Tibial nerve (tissue), 4 donors: ENCODE measurements around the gene MBD3. TPM values are rescaled to one million over a fixed set of nuclear protein-coding genes. Genes with fewer than 3 reads are reported as not detected.

Experiments used
- DNase-seq, 2 donors: peaks; one replicate each; pipeline ENCODE4 v3.0.0-alpha.2; 2019; ENCODE audit warnings: low spot score in 2 of 2
- H3K27ac ChIP-seq, 4 donors: fragments of 200-600 bp; sonication (generic) in 3 of 4; one replicate each; pipeline ENCODE4 v1.5.1; 2017 to 2019; ENCODE audit warnings: mild to moderate bottlenecking in 1 of 4
- H3K27me3 ChIP-seq, 2 donors: fragments of 200-600 bp; sonication (generic) in 1 of 2; one replicate each; pipeline versions ENCODE4 v1.5.1 to v1.6.0; 2017 to 2019
- H3K36me3 ChIP-seq, 3 donors: fragments of 200-600 bp; sonication (generic); one replicate each; pipeline ENCODE4 v1.5.1; 2018 to 2019
- H3K4me1 ChIP-seq, 4 donors: fragments of 200-600 bp; sonication (generic) in 3 of 4; one replicate each; pipeline ENCODE4 v1.5.1; 2017 to 2019
- H3K4me3 ChIP-seq, 4 donors: fragments of 200-600 bp; sonication (generic) in 3 of 4; one replicate each; pipeline ENCODE4 v1.5.1; 2017 to 2019; ENCODE audit warnings: mild to moderate bottlenecking in 1 of 4, moderate library complexity in 1 of 4
- H3K9me3 ChIP-seq, 4 donors: fragments of 200-600 bp; sonication (generic) in 3 of 4; one replicate each; pipeline ENCODE4 v1.5.1; 2017 to 2019
- CTCF ChIP-seq, 5 experiments: fragments of 200-600 bp in 3 of 5; fragments of 450-650 bp in 2 of 5; sonication (generic) in 3 of 5; IDR thresholded peaks; one replicate each; pipeline ENCODE4 v1.5.1; 2016 to 2019; ENCODE audit warnings: antibody characterized with exemption in 5 of 5, mild to moderate bottlenecking in 3 of 5, moderate library complexity in 2 of 5
- EP300 ChIP-seq, 2 donors: sonication (generic); formaldehyde crosslinking; IDR thresholded peaks; one replicate each; pipeline ENCODE4 v1.6.1; 2017; ENCODE audit warnings: antibody characterized with exemption in 2 of 2, mild to moderate bottlenecking in 1 of 2
- POLR2A ChIP-seq, 2 donors: fragments of 450-650 bp; IDR thresholded peaks; one replicate each; pipeline ENCODE4 v1.6.1; 2017; ENCODE audit warnings: antibody characterized with exemption in 2 of 2, mild to moderate bottlenecking in 2 of 2, moderate library complexity in 2 of 2
- WGBS, 2 donors: methylation state at CpG; one replicate each; pipeline ENCODE4 v1.1.5; 2018; 5-methylcytosine and 5-hydroxymethylcytosine counted together
- total RNA-seq, 4 donors: library from RNA; depleted of rRNA; stranded (reverse); fragments of >200 nt; gene quantifications; one replicate each; pipeline ENCODE4 v1.1.0, GENCODE V29; 2016

MBD3 gene
- total RNA-seq, 4 donors from 2014 or later: 62.9 to 144 (median 91.4) TPM

- no peak for DNase-seq
- TF ChIP-seq POLR2A (IDR thresholded peaks at IDR 0.05): no peak
- TF ChIP-seq EP300 (IDR thresholded peaks at IDR 0.05): no peak
- no peak for TF ChIP-seq CTCF (IDR thresholded peaks at IDR 0.05)
- Histone ChIP-seq H3K4me3 (no peak overlapping the region), H3K27me3 (no peaks in the 10 kb centered on the region), H3K27ac (no peak overlapping the region), H3K9me3 (no peaks in the 10 kb centered on the region), H3K4me1 (no peaks in the 10 kb centered on the region), H3K36me3 (peaks cover 0 to 90% (median 31%) of the 10 kb centered on the region in 3 donors)
- 91 to 92% methylated on average over 22 of the region's 22 CpGs for WGBS, 2 donors
These were observed 11.7 kb downstream of the MBD3 start for GRCh38 chr19:1580957-1581356.

GRCh38 chr19:1580382-1580781 is 12.3 kb downstream of the MBD3 start:
- no peak for TF ChIP-seq CTCF (IDR thresholded peaks at IDR 0.05)
- no peak for TF ChIP-seq EP300 (IDR thresholded peaks at IDR 0.05)
- TF ChIP-seq POLR2A (IDR thresholded peaks at IDR 0.05): no peak
- H3K36me3 ChIP-seq: peaks cover 0 to 90% (median 31%) of the 10 kb centered on the region in 3 donors
- no peaks in the 10 kb centered on the region for H3K9me3 ChIP-seq
- no peak for DNase-seq
- H3K4me3 ChIP-seq: no peak overlapping the region
- no peaks in the 10 kb centered on the region for H3K27me3 ChIP-seq
- no peaks in the 10 kb centered on the region for H3K4me1 ChIP-seq
- no peak overlapping the region for H3K27ac ChIP-seq
- WGBS, 2 donors: 87 to 91% methylated on average over 20 of the region's 20 CpGs

GRCh38 chr19:1579222-1579621 is 13.4 kb downstream of the MBD3 start:
- WGBS, 2 donors: 74 to 85% methylated on average over 18 to 20 of the region's 20 CpGs
- Histone ChIP-seq H3K27me3 (no peaks in the 10 kb centered on the region), H3K4me1 (no peaks in the 10 kb centered on the region), H3K4me3 (no peak overlapping the region), H3K27ac (no peak overlapping the region), H3K36me3 (peaks cover 0 to 81% (median 31%) of the 10 kb centered on the region in 3 donors), H3K9me3 (no peaks in the 10 kb centered on the region)
- no peak for TF ChIP-seq EP300 (IDR thresholded peaks at IDR 0.05)
- no peak for TF ChIP-seq POLR2A (IDR thresholded peaks at IDR 0.05)
- DNase-seq: no peak

GRCh38 chr19:1577929-1578618 is 14.6 kb downstream of the MBD3 start:
- Histone ChIP-seq H3K36me3 (peaks cover 0 to 71% (median 31%) of the 10 kb centered on the region in 3 donors), H3K27me3 (no peaks in the 10 kb centered on the region), H3K9me3 (no peaks in the 10 kb centered on the region), H3K4me3 (no peak overlapping the region), H3K27ac (no peak overlapping the region), H3K4me1 (no peaks in the 10 kb centered on the region)
- no peak for DNase-seq
- TF ChIP-seq CTCF (IDR thresholded peaks at IDR 0.05) (no peak), EP300 (IDR thresholded peaks at IDR 0.05) (no peak), POLR2A (IDR thresholded peaks at IDR 0.05) (no peak)
- 88 to 89% methylated on average over 37 to 49 of the region's 49 CpGs for WGBS, 2 donors

DNA sequence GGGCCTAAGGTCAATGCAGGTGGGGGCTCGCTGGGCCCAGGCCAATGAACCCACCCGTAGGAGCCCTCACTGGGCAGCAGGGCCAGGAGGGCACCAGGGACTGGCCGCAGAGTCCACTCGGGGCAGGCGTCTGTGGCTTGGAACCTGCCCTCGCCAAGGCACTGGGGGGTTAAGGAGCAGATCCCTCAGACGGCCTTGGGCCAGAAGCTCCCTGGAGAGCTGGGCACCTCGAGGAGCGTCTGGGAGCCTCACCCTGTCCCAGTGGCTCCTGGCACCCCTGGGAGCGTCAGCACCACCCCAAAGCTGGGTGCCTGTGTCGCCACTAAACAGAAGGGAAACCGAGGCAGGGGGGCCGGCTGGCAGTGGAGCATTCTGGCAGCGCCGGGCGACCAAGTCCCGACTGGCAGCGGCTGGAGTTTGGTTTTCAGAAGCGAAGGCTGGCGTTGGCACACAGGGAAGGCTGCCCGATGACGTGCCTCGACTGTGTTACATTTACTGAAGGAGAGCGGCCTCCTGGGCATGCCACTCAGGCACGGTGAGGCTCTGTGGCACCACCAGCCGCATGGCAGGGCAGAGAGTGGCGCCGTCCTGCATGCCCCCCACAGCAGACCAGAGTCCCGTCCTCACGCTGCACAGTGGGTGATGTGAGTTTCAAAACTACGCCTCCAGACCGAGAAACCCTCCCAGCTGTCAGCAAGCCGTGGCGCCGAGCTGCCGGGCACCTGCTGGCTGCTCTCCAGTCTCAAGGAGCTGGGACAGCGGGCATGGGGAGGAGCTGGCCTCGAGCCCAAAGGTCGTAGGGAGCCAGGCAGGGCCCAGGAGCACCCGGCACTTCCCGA is 15.4 kb downstream of the MBD3 start:
- no peak for DNase-seq
- H3K27ac ChIP-seq: no peak overlapping the region
- TF ChIP-seq POLR2A (IDR thresholded peaks at IDR 0.05) (no peak), CTCF (IDR thresholded peaks at IDR 0.05) (no peak), EP300 (IDR thresholded peaks at IDR 0.05) (no peak)
- H3K27me3 ChIP-seq: no peaks in the 10 kb centered on the region
- H3K36me3 ChIP-seq: peaks cover 0 to 64% (median 25%) of the 10 kb centered on the region in 3 donors
- 80 to 85% methylated on average over 12 to 27 of the region's 41 CpGs for WGBS, 2 donors
- no peaks in the 10 kb centered on the region for H3K4me1 ChIP-seq
- no peaks in the 10 kb centered on the region for H3K9me3 ChIP-seq
- H3K4me3 ChIP-seq: no peak overlapping the region
